ENCODE results near the gene AGR2.

Gene AGR2

GRCh38 chr7:16754856-16755317, 49.9 kb downstream of the AGR2 start:
- Histone ChIP-seq H3K36me3 (ENCODE audit: control insufficient read depth, insufficient read depth, low read length, severe bottlenecking) (no peaks in the 10 kb centered on the region), H3K4me1 (ENCODE audit: control insufficient read depth, insufficient read depth, low read length) (no peaks in the 10 kb centered on the region), H3K27me3 (replicated peaks; ENCODE audit: control insufficient read depth, insufficient read depth, low read length) (no peaks in the 10 kb centered on the region), H3K4me3 (ENCODE audit: low read length) (peak overlapping the region; percentile 87), H3K9ac (ENCODE audit: low read length) (no peak overlapping the region), H3K9me3 (ENCODE audit: control insufficient read depth, low read length) (no peaks in the 10 kb centered on the region)
- no peak for DNase-seq (ENCODE audit: low read depth)

- H3K36me3 ChIP-seq (ENCODE audit: control insufficient read depth, insufficient read depth, low read length, severe bottlenecking) = no peaks in the 10 kb centered on the region
- H3K4me1 ChIP-seq (ENCODE audit: control insufficient read depth, insufficient read depth, low read length) = no peaks in the 10 kb centered on the region
- peak overlapping the region; percentile 87 for H3K4me3 ChIP-seq (ENCODE audit: low read length)
- no peaks in the 10 kb centered on the region for H3K27me3 ChIP-seq (replicated peaks; ENCODE audit: control insufficient read depth, insufficient read depth, low read length)
- H3K9ac ChIP-seq (ENCODE audit: low read length) = peak overlapping the region; percentile 67
- peak; percentile 55 for DNase-seq (ENCODE audit: low read depth)
- no peaks in the 10 kb centered on the region for H3K9me3 ChIP-seq (ENCODE audit: control insufficient read depth, low read length)
These were observed 50.6 kb downstream of the AGR2 start for GRCh38 chr7:16753932-16754855.

GRCh38 chr7:16753102-16753931, 51.5 kb downstream of the AGR2 start, which contains the start of gene TSPAN13:
TSS of gene TSPAN13 (plus strand) at chr7:16753755. CDS start at chr7:16753968, 213 bp downstream.
- H3K4me3 ChIP-seq (ENCODE audit: low read length) = peak within 1 kb of the TSS; percentile 87
- peak; percentile 70 for DNase-seq (ENCODE audit: low read depth)
- peak within 1 kb of the TSS; percentile 67 for H3K9ac ChIP-seq (ENCODE audit: low read length)
- no peaks in the 10 kb centered on the region for H3K4me1 ChIP-seq (ENCODE audit: control insufficient read depth, insufficient read depth, low read length)
- H3K36me3 ChIP-seq (ENCODE audit: control insufficient read depth, insufficient read depth, low read length, severe bottlenecking) = no peaks in the 10 kb centered on the region
- H3K27me3 ChIP-seq (replicated peaks; ENCODE audit: control insufficient read depth, insufficient read depth, low read length) = no peaks in the 10 kb centered on the region
- no peaks in the 10 kb centered on the region for H3K9me3 ChIP-seq (ENCODE audit: control insufficient read depth, low read length)

- no peaks in the 10 kb centered on the region for H3K9me3 ChIP-seq (ENCODE audit: control insufficient read depth, low read length)
- H3K4me1 ChIP-seq (ENCODE audit: control insufficient read depth, insufficient read depth, low read length) = peaks cover 27% of the 10 kb centered on the region
- no peak for DNase-seq (ENCODE audit: low read depth)
- no peak overlapping the region for H3K4me3 ChIP-seq (ENCODE audit: low read length)
- H3K27me3 ChIP-seq (replicated peaks; ENCODE audit: control insufficient read depth, insufficient read depth, low read length) = no peaks in the 10 kb centered on the region
- no peaks in the 10 kb centered on the region for H3K36me3 ChIP-seq (ENCODE audit: control insufficient read depth, insufficient read depth, low read length, severe bottlenecking)
- H3K9ac ChIP-seq (ENCODE audit: low read length) = no peak overlapping the region
These were observed 57.7 kb downstream of the AGR2 start for GRCh38 chr7:16747102-16747501.

- Histone ChIP-seq H3K9me3 (ENCODE audit: control insufficient read depth, low read length) (no peaks in the 10 kb centered on the region), H3K4me1 (ENCODE audit: control insufficient read depth, insufficient read depth, low read length) (peaks cover 31% of the 10 kb centered on the region), H3K27me3 (replicated peaks; ENCODE audit: control insufficient read depth, insufficient read depth, low read length) (no peaks in the 10 kb centered on the region), H3K4me3 (ENCODE audit: low read length) (no peak overlapping the region), H3K36me3 (ENCODE audit: control insufficient read depth, insufficient read depth, low read length, severe bottlenecking) (no peaks in the 10 kb centered on the region), H3K9ac (ENCODE audit: low read length) (no peak overlapping the region)
- no peak for DNase-seq (ENCODE audit: low read depth)
These were observed 59.2 kb downstream of the AGR2 start for GRCh38 chr7:16745645-16746044.

- H3K4me3 ChIP-seq (ENCODE audit: low read length) = no peak overlapping the region
- no peaks in the 10 kb centered on the region for H3K27me3 ChIP-seq (replicated peaks; ENCODE audit: control insufficient read depth, insufficient read depth, low read length)
- H3K36me3 ChIP-seq (ENCODE audit: control insufficient read depth, insufficient read depth, low read length, severe bottlenecking) = no peaks in the 10 kb centered on the region
- peaks cover 41% of the 10 kb centered on the region for H3K4me1 ChIP-seq (ENCODE audit: control insufficient read depth, insufficient read depth, low read length)
- H3K9me3 ChIP-seq (ENCODE audit: control insufficient read depth, low read length) = no peaks in the 10 kb centered on the region
- DNase-seq (ENCODE audit: low read depth) = no peak
- H3K9ac ChIP-seq (ENCODE audit: low read length) = no peak overlapping the region
These were observed 60.1 kb downstream of the AGR2 start for GRCh38 chr7:16744518-16745250.

GRCh38 chr7:16743236-16743635, 61.6 kb downstream of the AGR2 start:
- Histone ChIP-seq H3K9me3 (ENCODE audit: control insufficient read depth, low read length) (no peaks in the 10 kb centered on the region), H3K4me3 (ENCODE audit: low read length) (no peak overlapping the region), H3K27me3 (replicated peaks; ENCODE audit: control insufficient read depth, insufficient read depth, low read length) (no peaks in the 10 kb centered on the region), H3K36me3 (ENCODE audit: control insufficient read depth, insufficient read depth, low read length, severe bottlenecking) (no peaks in the 10 kb centered on the region), H3K4me1 (ENCODE audit: control insufficient read depth, insufficient read depth, low read length) (peaks cover 44% of the 10 kb centered on the region), H3K9ac (ENCODE audit: low read length) (no peak overlapping the region)
- DNase-seq (ENCODE audit: low read depth) = no peak

GRCh38 chr7:16742547-16742946, 62.3 kb downstream of the AGR2 start:
- Histone ChIP-seq H3K36me3 (ENCODE audit: control insufficient read depth, insufficient read depth, low read length, severe bottlenecking) (no peaks in the 10 kb centered on the region), H3K27me3 (replicated peaks; ENCODE audit: control insufficient read depth, insufficient read depth, low read length) (no peaks in the 10 kb centered on the region), H3K4me3 (ENCODE audit: low read length) (no peak overlapping the region), H3K9me3 (ENCODE audit: control insufficient read depth, low read length) (no peaks in the 10 kb centered on the region), H3K4me1 (ENCODE audit: control insufficient read depth, insufficient read depth, low read length) (peaks cover 44% of the 10 kb centered on the region), H3K9ac (ENCODE audit: low read length) (no peak overlapping the region)
- DNase-seq (ENCODE audit: low read depth) = no peak
